H9 (cell line): Measurements from ENCODE around the gene ARHGAP24. TPM values are rescaled to one million over a fixed set of nuclear protein-coding genes. Genes with fewer than 3 reads are reported as not detected.

ENCODE experiments used
- DNase-seq: peaks from one replicate; pipeline ENCODE4 v3.0.0-alpha.2; 2017
- H2AFZ ChIP-seq: one replicate; pipeline ENCODE4 v1.6.1; 2013; ENCODE audit warnings: mild to moderate bottlenecking, low read length, control low read depth, moderate library complexity
- H2AK5ac ChIP-seq: 2 replicates; pipeline ENCODE4 v1.6.1; 2013; ENCODE audit warnings: low read length, control low read depth, mixed read lengths; ENCODE audit not compliant: insufficient read length
- H2BK120ac ChIP-seq: one replicate; pipeline ENCODE4 v1.6.1; 2013; ENCODE audit warnings: low read depth, mild to moderate bottlenecking, low read length, control low read depth, inconsistent platforms; ENCODE audit not compliant: poor library complexity, severe bottlenecking
- H2BK12ac ChIP-seq: 2 replicates; pipeline ENCODE4 v1.6.1; 2013; ENCODE audit warnings: low read length, control low read depth, mixed read lengths, low read depth; ENCODE audit not compliant: insufficient read length
- H2BK15ac ChIP-seq: 2 replicates; pipeline ENCODE4 v1.6.1; 2013; ENCODE audit warnings: low read depth, low read length, control low read depth
- H2BK20ac ChIP-seq: one replicate; pipeline ENCODE4 v1.6.1; 2013; ENCODE audit warnings: low read depth, mild to moderate bottlenecking, low read length, control low read depth, inconsistent platforms; ENCODE audit not compliant: poor library complexity, severe bottlenecking
- H2BK5ac ChIP-seq: 2 replicates; pipeline ENCODE4 v1.6.1; 2013; ENCODE audit warnings: low read length, control low read depth, mixed read lengths; ENCODE audit not compliant: insufficient read length
- H3K14ac ChIP-seq: 2 replicates; pipeline ENCODE4 v1.6.1; 2013; ENCODE audit warnings: low read length, control low read depth; ENCODE audit not compliant: insufficient read depth
- H3K18ac ChIP-seq: 2 replicates; pipeline ENCODE4 v1.6.1; 2013; ENCODE audit warnings: low read depth, mild to moderate bottlenecking, mixed read lengths, low read length, control low read depth; ENCODE audit not compliant: insufficient read length
- H3K23ac ChIP-seq: 2 replicates; pipeline ENCODE4 v1.6.1; 2013; ENCODE audit warnings: low read length, control low read depth, mixed read lengths, low read depth; ENCODE audit not compliant: insufficient read length
- H3K23me2 ChIP-seq: 2 replicates; pipeline ENCODE4 v1.6.1; 2013; ENCODE audit warnings: low read depth, mild to moderate bottlenecking, mixed read lengths, low read length, control low read depth; ENCODE audit not compliant: insufficient read length, poor library complexity, severe bottlenecking
- H3K27ac ChIP-seq: 2 replicates; pipeline ENCODE4 v1.5.1; 2013; ENCODE audit warnings: low read length, control low read depth, mixed read lengths, low read depth; ENCODE audit not compliant: insufficient read length
- H3K27me3 ChIP-seq: 2 replicates; pipeline ENCODE4 v1.6.1; 2013; ENCODE audit warnings: low read length, control low read depth, inconsistent platforms; ENCODE audit not compliant: insufficient read depth
- H3K4ac ChIP-seq: 2 replicates; pipeline ENCODE4 v1.6.1; 2013; ENCODE audit warnings: low read depth, mild to moderate bottlenecking, control low read depth, inconsistent platforms, low read length, moderate library complexity
- H3K4me1 ChIP-seq: 2 replicates; pipeline ENCODE4 v1.6.1; 2013; ENCODE audit warnings: low read length, control low read depth, inconsistent platforms; ENCODE audit not compliant: insufficient read depth
- H3K4me2 ChIP-seq: 2 replicates; pipeline ENCODE4 v1.6.1; 2013; ENCODE audit warnings: low read length, control low read depth, mixed read lengths; ENCODE audit not compliant: insufficient read length, insufficient read depth
- H3K56ac ChIP-seq: 2 replicates; pipeline ENCODE4 v1.6.1; 2013; ENCODE audit warnings: low read depth, mild to moderate bottlenecking, mixed read lengths, low read length, control low read depth; ENCODE audit not compliant: insufficient read length
- H3K79me1 ChIP-seq: 2 replicates; pipeline ENCODE4 v1.6.1; 2013; ENCODE audit warnings: low read depth, mild to moderate bottlenecking, moderate library complexity, low read length, control low read depth, inconsistent platforms; ENCODE audit not compliant: insufficient read depth, poor library complexity, severe bottlenecking
- H3K79me2 ChIP-seq: 2 replicates; pipeline ENCODE4 v1.6.1; 2013; ENCODE audit warnings: low read length, control low read depth, inconsistent platforms; ENCODE audit not compliant: insufficient read depth
- H3K9ac ChIP-seq: 2 replicates; pipeline ENCODE4 v1.6.1; 2013; ENCODE audit warnings: low read length, control low read depth, mixed read lengths; ENCODE audit not compliant: insufficient read length; ENCODE audit errors: extremely low read depth
- H3K9me3 ChIP-seq: one replicate; pipeline ENCODE4 v1.6.1; 2013; ENCODE audit warnings: low read depth, low read length, inconsistent platforms; ENCODE audit not compliant: control insufficient read depth
- H3T11ph ChIP-seq: one replicate; pipeline ENCODE4 v1.6.1; 2013; ENCODE audit warnings: mild to moderate bottlenecking, low read length, control low read depth, inconsistent platforms
- H4K20me1 ChIP-seq: one replicate; pipeline ENCODE4 v1.6.1; 2013; ENCODE audit not compliant: control insufficient read depth, insufficient read length, insufficient read depth
- H4K5ac ChIP-seq: 2 replicates; pipeline ENCODE4 v1.6.1; 2013; ENCODE audit warnings: low read depth, mild to moderate bottlenecking, mixed read lengths, low read length, control low read depth; ENCODE audit not compliant: insufficient read length
- H4K8ac ChIP-seq: replicated peaks from 2 replicates; pipeline ENCODE4 v1.6.1; 2013; ENCODE audit warnings: low read length, control low read depth, mixed read lengths, low read depth; ENCODE audit not compliant: insufficient read length
- H4K91ac ChIP-seq: 2 replicates; pipeline ENCODE4 v1.6.1; 2013; ENCODE audit warnings: low read depth, mild to moderate bottlenecking, moderate library complexity, mixed read lengths, low read length, control low read depth; ENCODE audit not compliant: insufficient read length
- H3K27ac Mint-ChIP-seq, 3 experiments: 2 replicates in 2 of 3; 3 replicates in 1 of 3; pipeline ENCODE4 v1.8.0; 2020 to 2021; ENCODE audit warnings: mixed read lengths in 3 of 3, mild to moderate bottlenecking in 1 of 3, moderate library complexity in 1 of 3
- H3K27me3 Mint-ChIP-seq: 2 replicates; pipeline ENCODE4 v1.8.0; 2021; ENCODE audit warnings: low read depth, mild to moderate bottlenecking, moderate library complexity, mixed read lengths
- H3K36me3 Mint-ChIP-seq, 3 experiments: 2 replicates in 2 of 3; 3 replicates in 1 of 3; pipeline ENCODE4 v1.8.0; 2020 to 2021; ENCODE audit warnings: low read depth in 3 of 3, mixed read lengths in 3 of 3; ENCODE audit not compliant: insufficient read depth in 1 of 3
- H3K4me1 Mint-ChIP-seq, 2 experiments: 2 replicates each; pipeline ENCODE4 v1.8.0; 2020; ENCODE audit warnings: mixed read lengths in 2 of 2
- H3K4me3 Mint-ChIP-seq, 2 experiments: 2 replicates in 1 of 2; 3 replicates in 1 of 2; pipeline ENCODE4 v1.8.0; 2020 to 2021; ENCODE audit warnings: mild to moderate bottlenecking in 2 of 2, mixed read lengths in 2 of 2, moderate library complexity in 1 of 2
- H3K9me3 Mint-ChIP-seq, 2 experiments: 2 replicates in 1 of 2; 3 replicates in 1 of 2; pipeline ENCODE4 v1.8.0; 2020; ENCODE audit warnings: mild to moderate bottlenecking in 2 of 2, mixed read lengths in 2 of 2, moderate library complexity in 1 of 2
- CTCF ChIP-seq: fragments of 200-600 bp; sonication (generic); conservative IDR thresholded peaks from 3 replicates; pipeline ENCODE4 v1.8.0; 2021; ENCODE audit warnings: antibody characterized with exemption, mild to moderate bottlenecking
- WGBS: extraction: QIAGEN DNeasy Blood & Tissue Kit; methylation state at CpG from one replicate; pipeline ENCODE4 v1.1.7; 2013; ENCODE audit warnings: missing lambda C conversion rate, low lambda C conversion rate, mixed read lengths; ENCODE audit not compliant: insufficient read length; ENCODE audit errors: extremely low coverage; 5-methylcytosine and 5-hydroxymethylcytosine counted together
- total RNA-seq: library from RNA; stranded (reverse); gene quantifications from 2 replicates; pipeline ENCODE4 v1.2.1, GENCODE V29; 2021

The ARHGAP24 gene
- total RNA-seq, 1 experiment from 2014 or later: 0.37 TPM

- H3K9me3 Mint-ChIP-seq: no peaks in the 10 kb centered on the region
- Histone ChIP-seq H4K8ac (no peak overlapping the region), H3K4me2 (no peak overlapping the region), H4K5ac (no peak overlapping the region), H2BK120ac (no peak overlapping the region), H3K79me2 (no peaks in the 10 kb centered on the region), H2BK5ac (no peak overlapping the region), H3K14ac (no peak overlapping the region), H4K91ac (no peak overlapping the region), H3K27ac (no peak overlapping the region), H3K4ac (no peak overlapping the region), H3K79me1 (no peaks in the 10 kb centered on the region), H4K20me1 (no peaks in the 10 kb centered on the region), H3K56ac (no peak overlapping the region), H3K9ac (no peak overlapping the region), H3K23ac (no peak overlapping the region), H2BK20ac (no peak overlapping the region), H2BK15ac (no peak overlapping the region), H3K18ac (no peak overlapping the region), H3T11ph (no peak overlapping the region), H3K9me3 (no peaks in the 10 kb centered on the region), H3K27me3 (no peaks in the 10 kb centered on the region), H2BK12ac (no peak overlapping the region), H3K4me1 (0 out of 2 replicates have a peak, but pooled peaks cover 3% of the 10 kb centered on the region), H3K23me2 (no peaks in the 10 kb centered on the region), H2AFZ (no peak overlapping the region), H2AK5ac (no peak overlapping the region)
- DNase-seq: no peak
- no peak for TF ChIP-seq CTCF
- H3K4me1 Mint-ChIP-seq: peaks cover 11 to 12% of the 10 kb centered on the region in 2 experiments
- no peak overlapping the region for H3K4me3 Mint-ChIP-seq
- H3K36me3 Mint-ChIP-seq: no peaks in the 10 kb centered on the region
- H3K27ac Mint-ChIP-seq: no peak overlapping the region
- WGBS: no CpG with 5 or more reads among the region's 2 CpGs
- no peaks in the 10 kb centered on the region; the same call in 1 of the 2 replicates for H3K27me3 Mint-ChIP-seq
Measured at GRCh38 chr4:85937507-85937906, 462.6 kb downstream of the ARHGAP24 start.
